Mucosa of stomach (tissue), 1 donor: ENCODE measurements around the gene PHLDA1.

Experiments used
- H3K27me3 ChIP-seq: one replicate; pipeline ENCODE4 v1.7.0; 2013; ENCODE audit warnings: mild to moderate bottlenecking, low read length; ENCODE audit not compliant: control insufficient read depth, insufficient read depth
- H3K36me3 ChIP-seq: one replicate; pipeline ENCODE4 v1.7.0; 2013; ENCODE audit warnings: low read length; ENCODE audit not compliant: control insufficient read depth, insufficient read depth
- H3K4me1 ChIP-seq: one replicate; pipeline ENCODE4 v1.7.0; 2013; ENCODE audit warnings: mild to moderate bottlenecking, low read length; ENCODE audit not compliant: control insufficient read depth, insufficient read depth
- H3K4me3 ChIP-seq: one replicate; pipeline ENCODE4 v1.7.0; 2013; ENCODE audit warnings: low read length
- H3K9ac ChIP-seq: one replicate; pipeline ENCODE4 v1.7.0; 2013; ENCODE audit warnings: mild to moderate bottlenecking, low read length, moderate library complexity
- H3K9me3 ChIP-seq: one replicate; pipeline ENCODE4 v1.7.0; 2013; ENCODE audit warnings: mild to moderate bottlenecking, low read length, moderate library complexity; ENCODE audit not compliant: control insufficient read depth
- donor health status: Pancreatic carcinoma.

Gene PHLDA1

GRCh38 chr12:76031414-76032042 is at the start of gene PHLDA1:
Gene PHLDA1 (minus strand): TSS chr12:76031776.
- Histone ChIP-seq H3K4me3 (peak within 1 kb of the TSS; percentile 89), H3K9me3 (no peaks in the 10 kb centered on the region), H3K9ac (peak within 1 kb of the TSS; percentile 90), H3K27me3 (peaks cover 18% of the 10 kb centered on the region), H3K4me1 (no peaks in the 10 kb centered on the region), H3K36me3 (no peaks in the 10 kb centered on the region)

DNA sequence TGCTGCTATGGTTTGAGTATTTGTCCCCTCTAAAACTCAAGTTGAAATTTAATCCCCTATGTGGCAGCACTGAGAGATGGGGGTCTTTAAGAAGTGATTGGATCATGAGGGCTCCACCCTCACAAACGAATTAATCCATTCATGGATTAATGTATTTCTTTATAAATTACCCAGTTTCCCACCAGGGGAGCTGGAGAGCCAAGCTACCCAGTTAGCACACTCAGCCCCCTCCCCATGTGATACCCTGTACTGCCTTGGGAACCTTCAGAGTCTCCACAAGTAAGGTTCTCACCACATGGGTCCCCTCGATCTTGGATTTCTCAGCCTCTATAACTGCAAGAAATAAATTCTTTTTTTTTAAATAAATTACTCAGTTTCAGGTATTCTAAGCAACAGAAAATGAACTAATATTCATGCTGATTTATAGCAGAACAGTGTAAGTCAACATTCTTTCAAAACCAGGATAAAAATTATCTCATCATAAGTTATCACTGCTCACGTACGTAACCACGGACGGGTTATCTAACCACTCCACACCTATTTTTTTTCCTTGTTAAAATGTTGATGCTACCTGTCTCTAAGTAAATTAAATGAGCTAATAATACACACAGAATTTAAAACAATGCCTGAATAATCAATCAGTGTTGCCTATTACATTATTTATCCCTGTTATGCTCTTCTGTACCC is 49.3 kb upstream of the PHLDA1 start:
- peaks cover 6% of the 10 kb centered on the region for H3K4me1 ChIP-seq
- H3K4me3 ChIP-seq, result no peak overlapping the region
- H3K27me3 ChIP-seq, result no peaks in the 10 kb centered on the region
- H3K9ac ChIP-seq, result no peak overlapping the region
- H3K9me3 ChIP-seq, result no peaks in the 10 kb centered on the region
- H3K36me3 ChIP-seq, result no peaks in the 10 kb centered on the region

GRCh38 chr12:76080017-76080728 is 48.6 kb upstream of the PHLDA1 start:
- Histone ChIP-seq H3K36me3 (no peaks in the 10 kb centered on the region), H3K9ac (no peak overlapping the region), H3K4me1 (peaks cover 6% of the 10 kb centered on the region), H3K27me3 (no peaks in the 10 kb centered on the region), H3K9me3 (no peaks in the 10 kb centered on the region), H3K4me3 (no peak overlapping the region)

DNA sequence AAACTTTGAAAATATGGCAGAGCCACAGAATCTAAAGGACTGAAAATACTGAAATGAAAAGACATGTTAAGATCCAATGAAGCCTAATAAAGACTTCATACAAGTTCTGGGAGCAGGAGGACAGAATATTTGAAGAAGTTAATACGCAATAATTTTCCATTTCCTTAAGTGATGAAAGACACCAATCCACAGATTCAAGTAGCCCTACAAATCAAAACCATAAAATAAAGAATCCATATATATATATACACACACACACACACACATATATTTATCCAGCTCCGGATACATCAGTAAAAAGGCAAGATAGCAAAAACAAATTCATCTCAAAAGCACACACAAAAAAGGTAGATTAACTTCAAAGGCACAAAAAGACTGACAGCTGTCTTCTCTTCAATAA is 47.2 kb upstream of the PHLDA1 start:
- no peaks in the 10 kb centered on the region for H3K9me3 ChIP-seq
- H3K9ac ChIP-seq, result no peak overlapping the region
- H3K4me1 ChIP-seq, result peaks cover 6% of the 10 kb centered on the region
- H3K4me3 ChIP-seq, result no peak overlapping the region
- no peaks in the 10 kb centered on the region for H3K27me3 ChIP-seq
- H3K36me3 ChIP-seq, result no peaks in the 10 kb centered on the region

DNA sequence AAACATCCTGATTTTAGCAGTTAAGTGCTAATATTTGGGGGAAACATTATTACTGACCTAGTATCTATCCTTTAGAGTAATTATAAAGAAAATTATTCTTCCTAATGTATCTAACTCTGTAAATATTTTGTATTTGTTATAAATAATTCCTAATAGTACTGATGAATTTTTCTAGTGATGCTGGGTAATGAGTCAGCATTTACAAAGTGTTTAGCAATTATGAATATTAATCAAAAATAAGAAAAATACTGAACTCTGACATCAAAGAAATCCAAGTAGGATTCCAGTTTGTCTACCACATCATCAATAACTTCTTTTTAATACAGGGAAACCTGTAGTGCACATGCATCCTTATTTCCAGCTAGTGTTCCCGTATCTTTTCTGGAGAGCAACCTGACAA is 43.9 kb upstream of the PHLDA1 start:
- Histone ChIP-seq H3K36me3 (no peaks in the 10 kb centered on the region), H3K4me3 (no peak overlapping the region), H3K4me1 (no peaks in the 10 kb centered on the region), H3K27me3 (no peaks in the 10 kb centered on the region), H3K9me3 (no peaks in the 10 kb centered on the region), H3K9ac (no peak overlapping the region)

GRCh38 chr12:76074701-76075336 is 43.2 kb upstream of the PHLDA1 start:
- Histone ChIP-seq H3K4me1 (no peaks in the 10 kb centered on the region), H3K4me3 (no peak overlapping the region)

DNA sequence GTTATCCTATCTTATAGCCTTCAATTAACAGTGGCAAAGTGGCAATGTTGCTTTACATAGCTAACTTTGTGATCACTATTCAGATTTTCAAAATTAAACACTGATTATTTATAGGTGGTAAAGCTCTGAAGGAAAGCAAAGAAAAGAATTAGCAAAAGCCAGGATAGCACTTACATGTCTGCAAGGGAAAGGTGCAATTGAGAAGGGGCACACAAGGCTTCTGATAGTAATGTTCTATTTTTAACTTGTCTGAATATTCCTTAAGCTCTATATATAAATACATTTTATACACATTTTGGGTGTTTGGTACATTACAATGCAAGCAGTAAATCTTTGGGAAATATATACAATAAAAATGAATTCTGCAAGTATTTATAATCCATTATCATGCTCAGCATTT is 42.0 kb upstream of the PHLDA1 start:
- Histone ChIP-seq H3K4me1 (no peaks in the 10 kb centered on the region), H3K9ac (no peak overlapping the region), H3K27me3 (no peaks in the 10 kb centered on the region), H3K4me3 (no peak overlapping the region), H3K9me3 (no peaks in the 10 kb centered on the region), H3K36me3 (no peaks in the 10 kb centered on the region)

More at GRCh38 chr12:76074701-76075336, 43.2 kb upstream of the PHLDA1 start:
- Histone ChIP-seq H3K9me3 (no peaks in the 10 kb centered on the region), H3K27me3 (no peaks in the 10 kb centered on the region), H3K36me3 (no peaks in the 10 kb centered on the region), H3K9ac (no peak overlapping the region)

GRCh38 chr12:76072568-76072967 is 41.0 kb upstream of the PHLDA1 start:
- no peak overlapping the region for H3K9ac ChIP-seq
- no peak overlapping the region for H3K4me3 ChIP-seq
- no peaks in the 10 kb centered on the region for H3K27me3 ChIP-seq
- H3K9me3 ChIP-seq, result no peaks in the 10 kb centered on the region
- no peaks in the 10 kb centered on the region for H3K4me1 ChIP-seq
- no peaks in the 10 kb centered on the region for H3K36me3 ChIP-seq

GRCh38 chr12:76069339-76069738 is 37.8 kb upstream of the PHLDA1 start:
- Histone ChIP-seq H3K36me3 (no peaks in the 10 kb centered on the region), H3K27me3 (no peaks in the 10 kb centered on the region), H3K4me3 (no peak overlapping the region), H3K9me3 (no peaks in the 10 kb centered on the region), H3K4me1 (no peaks in the 10 kb centered on the region), H3K9ac (no peak overlapping the region)

DNA sequence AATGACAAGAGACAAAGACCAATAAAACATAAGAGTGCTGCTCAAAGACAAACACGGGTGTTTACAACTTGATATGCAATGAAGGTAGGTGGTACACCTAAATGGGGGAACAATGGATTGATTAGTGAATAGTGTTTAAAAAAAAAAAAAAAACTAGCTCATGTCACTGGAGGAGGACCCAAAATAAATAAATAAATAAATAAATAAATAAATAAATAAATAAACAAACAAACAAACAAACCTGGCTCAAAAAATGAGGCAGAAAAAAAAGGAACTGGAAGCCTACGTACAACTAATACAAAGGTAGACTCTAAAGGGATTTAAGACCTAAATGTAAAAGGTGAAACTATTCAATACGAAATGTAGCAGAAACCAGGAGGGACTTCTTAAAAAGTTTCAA is 34.3 kb upstream of the PHLDA1 start:
- no peak overlapping the region for H3K4me3 ChIP-seq
- no peaks in the 10 kb centered on the region for H3K9me3 ChIP-seq
- H3K9ac ChIP-seq, result no peak overlapping the region

DNA sequence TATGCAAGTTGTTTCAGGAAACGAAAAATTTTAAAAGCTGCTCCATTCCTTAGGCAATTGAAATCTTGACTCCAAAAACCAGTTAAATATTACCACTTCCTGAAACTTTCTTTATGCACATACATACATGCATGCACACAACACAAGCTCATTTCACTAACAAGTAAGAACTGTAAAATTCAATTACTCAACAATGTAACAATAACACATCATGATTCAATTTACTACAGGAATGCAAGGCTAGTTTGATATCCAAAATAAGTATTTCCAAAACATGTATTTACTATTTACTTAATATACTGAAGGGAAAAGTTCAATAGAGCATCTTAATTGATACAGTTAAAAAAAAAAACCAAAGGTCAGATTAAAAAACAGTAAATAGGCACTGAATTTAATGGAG is 33.3 kb upstream of the PHLDA1 start:
- no peak overlapping the region for H3K9ac ChIP-seq
- no peaks in the 10 kb centered on the region for H3K9me3 ChIP-seq
- H3K36me3 ChIP-seq, result no peaks in the 10 kb centered on the region
- H3K27me3 ChIP-seq, result no peaks in the 10 kb centered on the region
- no peaks in the 10 kb centered on the region for H3K4me1 ChIP-seq
- no peak overlapping the region for H3K4me3 ChIP-seq

More for the DNA sequence above, 34.3 kb upstream of the PHLDA1 start:
- Histone ChIP-seq H3K36me3 (no peaks in the 10 kb centered on the region), H3K27me3 (no peaks in the 10 kb centered on the region), H3K4me1 (no peaks in the 10 kb centered on the region)

DNA sequence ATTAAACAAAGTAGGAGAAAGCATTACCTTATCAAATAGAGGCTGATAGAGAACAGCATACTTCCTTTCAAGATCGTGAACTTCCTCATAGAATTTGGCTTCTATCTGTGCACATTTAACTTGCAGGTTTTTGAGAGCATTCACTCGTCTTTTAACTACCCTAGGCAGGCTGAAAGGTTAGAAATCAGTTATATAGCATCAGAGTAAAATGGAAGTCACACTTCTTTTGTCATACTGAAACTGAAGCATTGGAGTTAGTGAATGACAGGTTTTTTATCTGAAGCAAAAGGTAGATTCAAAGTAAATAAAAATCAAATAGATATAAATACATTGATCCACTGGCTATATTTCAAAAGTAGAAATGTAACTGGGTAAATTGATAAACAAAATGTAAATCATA is 28.5 kb upstream of the PHLDA1 start:
- H3K27me3 ChIP-seq, result no peaks in the 10 kb centered on the region
- H3K4me3 ChIP-seq, result no peak overlapping the region
- no peaks in the 10 kb centered on the region for H3K9me3 ChIP-seq
- H3K9ac ChIP-seq, result no peak overlapping the region
- H3K4me1 ChIP-seq, result no peaks in the 10 kb centered on the region
- no peaks in the 10 kb centered on the region for H3K36me3 ChIP-seq
